ENCODE measurements around the gene MYMX.

- TF ChIP-seq CTCF (conservative IDR thresholded peaks at IDR 0.05; ENCODE audit: low read depth, low read length) (no peak), EZH2 (IDR thresholded peaks at IDR 0.05; ENCODE audit: low read length, unreplicated experiment) (no peak), EZH2phosphoT487 (IDR thresholded peaks at IDR 0.05; ENCODE audit: borderline replicate concordance, low read length) (no peak)
These were observed 49.6 kb downstream of the MYMX start for GRCh38 chr6:44266347-44266746.

Data from PC-3 (cell line).